Measurements from ENCODE around the gene TCFL5. TPM values are rescaled to one million over a fixed set of nuclear protein-coding genes. Genes with fewer than 3 reads are reported as not detected.

Gene TCFL5
- total RNA-seq, 1 experiment from 2014 or later: 20.4 TPM

DNA sequence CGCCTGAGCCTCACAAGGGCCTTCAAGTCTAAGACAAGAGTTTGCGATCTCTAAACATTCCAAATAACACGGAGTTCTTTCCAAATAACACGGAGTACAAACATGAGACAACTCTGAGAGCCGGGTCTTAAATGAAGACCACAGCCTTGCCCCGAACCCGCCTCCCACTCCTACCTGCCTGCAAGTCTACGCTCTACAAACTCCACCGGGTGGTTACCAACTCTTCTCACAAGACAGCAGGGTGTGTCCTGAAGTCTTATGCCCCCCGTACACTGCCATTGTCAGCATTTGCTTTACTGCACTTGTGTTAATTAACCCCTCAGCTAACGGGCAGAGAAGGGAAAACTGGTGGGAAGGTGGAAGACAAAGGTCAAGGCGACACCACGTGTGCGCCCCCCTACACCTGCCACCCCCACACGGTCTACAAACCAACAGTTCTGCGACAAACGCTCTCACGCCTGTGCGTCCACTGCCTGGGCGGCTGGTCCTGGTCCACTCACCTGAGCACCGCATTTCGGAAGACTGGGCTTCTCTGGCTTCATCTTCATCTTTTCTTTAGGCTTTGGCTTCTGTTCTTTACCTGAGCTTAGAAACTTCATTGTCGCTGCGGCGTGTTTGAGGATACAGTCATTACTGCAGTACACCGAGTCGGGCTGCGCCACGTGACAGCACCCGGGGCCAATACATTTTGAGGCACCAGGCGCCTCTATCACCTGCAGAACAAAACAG is 45.2 kb upstream of the TCFL5 start (continued):
- TF ChIP-seq FOXP1 (CRISPR knock-in tag; IDR thresholded peaks at IDR 0.05; ENCODE audit: borderline replicate concordance) (no peak), SMAD4 (CRISPR knock-in tag; IDR thresholded peaks at IDR 0.05) (no peak), SMAD3 (CRISPR knock-in tag; IDR thresholded peaks at IDR 0.05; ENCODE audit: borderline replicate concordance) (no peak), CREB1 (CRISPR knock-in tag; IDR thresholded peaks at IDR 0.05) (no peak)

DNA sequence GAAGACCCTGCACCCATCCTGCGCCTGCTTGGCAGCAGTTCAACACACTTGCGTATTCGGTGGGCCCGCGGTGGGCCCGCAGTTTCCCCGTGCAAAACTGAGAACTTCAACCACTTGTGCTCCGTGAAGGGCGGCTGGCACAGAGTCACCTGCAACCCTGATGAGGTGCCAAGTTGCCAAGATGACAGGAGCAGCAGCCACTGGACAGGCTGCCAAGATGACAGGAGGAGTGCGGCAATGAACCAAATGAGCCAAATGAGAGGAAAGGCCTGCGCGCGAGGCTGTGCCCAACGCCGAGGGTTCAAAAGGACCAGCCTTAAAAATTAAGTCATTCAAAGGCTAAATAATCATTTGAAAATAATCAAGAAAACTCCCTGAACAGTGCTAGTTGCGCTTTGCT is 44.6 kb upstream of the TCFL5 start:
- Mint-ChIP-seq H3K4me3 (no peak overlapping the region), H3K4me1 (peaks cover 14% of the 10 kb centered on the region), H3K9me3 (no peaks in the 10 kb centered on the region), H3K27ac (no peak overlapping the region), H3K27me3 (ENCODE audit: low read depth) (no peaks in the 10 kb centered on the region), H3K36me3 (peaks cover 96% of the 10 kb centered on the region)
- ATAC-seq (no peak), DNase-seq (ENCODE audit: low spot score) (no peak)
- ChIA-PET CTCF (interaction anchor here (0.7 kb wide), 1 partner anchor 1279 kb away, joined by 3 read pairs; no protein-coding TSS in a partner anchor), POLR2A (no interaction called here)
- no peak for TF ChIP-seq NFE2L1 (CRISPR knock-in tag; IDR thresholded peaks at IDR 0.05)
- TF ChIP-seq, protein P1, sequence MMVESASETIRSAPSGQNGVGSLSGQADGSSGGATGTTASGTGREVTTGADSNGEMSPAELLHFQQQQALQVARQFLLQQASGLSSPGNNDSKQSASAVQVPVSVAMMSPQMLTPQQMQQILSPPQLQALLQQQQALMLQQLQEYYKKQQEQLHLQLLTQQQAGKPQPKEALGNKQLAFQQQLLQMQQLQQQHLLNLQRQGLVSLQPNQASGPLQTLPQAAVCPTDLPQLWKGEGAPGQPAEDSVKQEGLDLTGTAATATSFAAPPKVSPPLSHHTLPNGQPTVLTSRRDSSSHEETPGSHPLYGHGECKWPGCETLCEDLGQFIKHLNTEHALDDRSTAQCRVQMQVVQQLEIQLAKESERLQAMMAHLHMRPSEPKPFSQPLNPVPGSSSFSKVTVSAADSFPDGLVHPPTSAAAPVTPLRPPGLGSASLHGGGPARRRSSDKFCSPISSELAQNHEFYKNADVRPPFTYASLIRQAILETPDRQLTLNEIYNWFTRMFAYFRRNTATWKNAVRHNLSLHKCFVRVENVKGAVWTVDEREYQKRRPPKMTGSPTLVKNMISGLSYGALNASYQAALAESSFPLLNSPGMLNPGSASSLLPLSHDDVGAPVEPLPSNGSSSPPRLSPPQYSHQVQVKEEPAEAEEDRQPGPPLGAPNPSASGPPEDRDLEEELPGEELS (CRISPR knock-in tag; IDR thresholded peaks at IDR 0.05): no peak
- no peak for TF ChIP-seq PRRX2 (CRISPR knock-in tag; IDR thresholded peaks at IDR 0.05)
- TF ChIP-seq FOXK1 (CRISPR knock-in tag; IDR thresholded peaks at IDR 0.05): no peak
- TF ChIP-seq, protein P2, sequence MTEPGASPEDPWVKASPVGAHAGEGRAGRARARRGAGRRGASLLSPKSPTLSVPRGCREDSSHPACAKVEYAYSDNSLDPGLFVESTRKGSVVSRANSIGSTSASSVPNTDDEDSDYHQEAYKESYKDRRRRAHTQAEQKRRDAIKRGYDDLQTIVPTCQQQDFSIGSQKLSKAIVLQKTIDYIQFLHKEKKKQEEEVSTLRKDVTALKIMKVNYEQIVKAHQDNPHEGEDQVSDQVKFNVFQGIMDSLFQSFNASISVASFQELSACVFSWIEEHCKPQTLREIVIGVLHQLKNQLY (CRISPR knock-in tag; IDR thresholded peaks at IDR 0.05): no peak
- TF ChIP-seq, protein P3, sequence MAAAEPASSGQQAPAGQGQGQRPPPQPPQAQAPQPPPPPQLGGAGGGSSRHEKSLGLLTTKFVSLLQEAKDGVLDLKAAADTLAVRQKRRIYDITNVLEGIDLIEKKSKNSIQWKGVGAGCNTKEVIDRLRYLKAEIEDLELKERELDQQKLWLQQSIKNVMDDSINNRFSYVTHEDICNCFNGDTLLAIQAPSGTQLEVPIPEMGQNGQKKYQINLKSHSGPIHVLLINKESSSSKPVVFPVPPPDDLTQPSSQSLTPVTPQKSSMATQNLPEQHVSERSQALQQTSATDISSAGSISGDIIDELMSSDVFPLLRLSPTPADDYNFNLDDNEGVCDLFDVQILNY (CRISPR knock-in tag; IDR thresholded peaks at IDR 0.05): no peak
- TF ChIP-seq SP1 (CRISPR knock-in tag; conservative IDR thresholded peaks at IDR 0.05): no peak
- TF ChIP-seq SMAD4 (CRISPR knock-in tag; IDR thresholded peaks at IDR 0.05): no peak
- TF ChIP-seq, protein P4, sequence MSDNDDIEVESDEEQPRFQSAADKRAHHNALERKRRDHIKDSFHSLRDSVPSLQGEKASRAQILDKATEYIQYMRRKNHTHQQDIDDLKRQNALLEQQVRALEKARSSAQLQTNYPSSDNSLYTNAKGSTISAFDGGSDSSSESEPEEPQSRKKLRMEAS (CRISPR knock-in tag; IDR thresholded peaks at IDR 0.05): no peak

DNA sequence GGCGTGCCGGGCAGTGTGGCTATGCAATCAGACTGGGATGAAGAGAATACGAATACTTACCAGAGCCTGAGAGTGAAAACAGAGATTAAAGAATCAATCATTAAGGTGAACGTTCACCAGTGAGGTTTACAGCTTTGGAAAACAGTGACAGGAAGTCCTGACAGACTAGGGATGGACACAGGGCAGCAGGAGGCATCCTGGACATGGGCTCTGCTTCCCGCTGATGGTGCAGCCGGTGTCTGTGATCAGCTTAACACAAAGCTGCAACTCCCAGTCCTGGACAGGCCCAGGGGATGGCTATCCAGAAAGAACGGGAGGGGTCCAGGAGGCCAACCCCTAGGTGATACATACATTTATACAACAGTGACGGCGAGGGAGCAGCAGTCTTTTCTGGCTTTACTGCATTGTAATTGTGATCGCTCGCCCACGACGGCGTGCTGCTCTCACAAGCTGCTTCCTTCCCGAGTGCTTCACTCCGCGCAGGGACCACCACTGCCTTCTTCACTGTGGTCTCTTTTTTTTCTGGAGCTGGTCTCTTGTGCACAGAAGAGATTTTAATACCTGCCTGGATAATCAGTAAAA is 44.0 kb upstream of the TCFL5 start:
- H3K4me1 Mint-ChIP-seq: peaks cover 20% of the 10 kb centered on the region
- ATAC-seq: no peak
- H3K4me3 Mint-ChIP-seq: no peak overlapping the region
- no peaks in the 10 kb centered on the region for H3K9me3 Mint-ChIP-seq
- ChIA-PET CTCF (interaction anchor here (0.7 kb wide), 1 partner anchor 1279 kb away, joined by 3 read pairs; no protein-coding TSS in a partner anchor), POLR2A (no interaction called here)
- no peak for DNase-seq (ENCODE audit: low spot score)
- H3K36me3 Mint-ChIP-seq: peaks cover 91% of the 10 kb centered on the region
- no peaks in the 10 kb centered on the region for H3K27me3 Mint-ChIP-seq (ENCODE audit: low read depth)
- H3K27ac Mint-ChIP-seq: no peak overlapping the region
- TF ChIP-seq, protein P5, sequence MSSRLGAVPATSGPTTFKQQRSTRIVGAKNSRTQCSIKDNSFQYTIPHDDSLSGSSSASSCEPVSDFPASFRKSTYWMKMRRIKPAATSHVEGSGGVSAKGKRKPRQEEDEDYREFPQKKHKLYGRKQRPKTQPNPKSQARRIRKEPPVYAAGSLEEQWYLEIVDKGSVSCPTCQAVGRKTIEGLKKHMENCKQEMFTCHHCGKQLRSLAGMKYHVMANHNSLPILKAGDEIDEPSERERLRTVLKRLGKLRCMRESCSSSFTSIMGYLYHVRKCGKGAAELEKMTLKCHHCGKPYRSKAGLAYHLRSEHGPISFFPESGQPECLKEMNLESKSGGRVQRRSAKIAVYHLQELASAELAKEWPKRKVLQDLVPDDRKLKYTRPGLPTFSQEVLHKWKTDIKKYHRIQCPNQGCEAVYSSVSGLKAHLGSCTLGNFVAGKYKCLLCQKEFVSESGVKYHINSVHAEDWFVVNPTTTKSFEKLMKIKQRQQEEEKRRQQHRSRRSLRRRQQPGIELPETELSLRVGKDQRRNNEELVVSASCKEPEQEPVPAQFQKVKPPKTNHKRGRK (CRISPR knock-in tag; IDR thresholded peaks at IDR 0.05; ENCODE audit: borderline replicate concordance): no peak
- TF ChIP-seq, protein P6, sequence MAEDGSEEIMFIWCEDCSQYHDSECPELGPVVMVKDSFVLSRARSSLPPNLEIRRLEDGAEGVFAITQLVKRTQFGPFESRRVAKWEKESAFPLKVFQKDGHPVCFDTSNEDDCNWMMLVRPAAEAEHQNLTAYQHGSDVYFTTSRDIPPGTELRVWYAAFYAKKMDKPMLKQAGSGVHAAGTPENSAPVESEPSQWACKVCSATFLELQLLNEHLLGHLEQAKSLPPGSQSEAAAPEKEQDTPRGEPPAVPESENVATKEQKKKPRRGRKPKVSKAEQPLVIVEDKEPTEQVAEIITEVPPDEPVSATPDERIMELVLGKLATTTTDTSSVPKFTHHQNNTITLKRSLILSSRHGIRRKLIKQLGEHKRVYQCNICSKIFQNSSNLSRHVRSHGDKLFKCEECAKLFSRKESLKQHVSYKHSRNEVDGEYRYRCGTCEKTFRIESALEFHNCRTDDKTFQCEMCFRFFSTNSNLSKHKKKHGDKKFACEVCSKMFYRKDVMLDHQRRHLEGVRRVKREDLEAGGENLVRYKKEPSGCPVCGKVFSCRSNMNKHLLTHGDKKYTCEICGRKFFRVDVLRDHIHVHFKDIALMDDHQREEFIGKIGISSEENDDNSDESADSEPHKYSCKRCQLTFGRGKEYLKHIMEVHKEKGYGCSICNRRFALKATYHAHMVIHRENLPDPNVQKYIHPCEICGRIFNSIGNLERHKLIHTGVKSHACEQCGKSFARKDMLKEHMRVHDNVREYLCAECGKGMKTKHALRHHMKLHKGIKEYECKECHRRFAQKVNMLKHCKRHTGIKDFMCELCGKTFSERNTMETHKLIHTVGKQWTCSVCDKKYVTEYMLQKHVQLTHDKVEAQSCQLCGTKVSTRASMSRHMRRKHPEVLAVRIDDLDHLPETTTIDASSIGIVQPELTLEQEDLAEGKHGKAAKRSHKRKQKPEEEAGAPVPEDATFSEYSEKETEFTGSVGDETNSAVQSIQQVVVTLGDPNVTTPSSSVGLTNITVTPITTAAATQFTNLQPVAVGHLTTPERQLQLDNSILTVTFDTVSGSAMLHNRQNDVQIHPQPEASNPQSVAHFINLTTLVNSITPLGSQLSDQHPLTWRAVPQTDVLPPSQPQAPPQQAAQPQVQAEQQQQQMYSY (CRISPR knock-in tag; IDR thresholded peaks at IDR 0.05): no peak
- no peak for TF ChIP-seq ZNF317 (CRISPR knock-in tag; IDR thresholded peaks at IDR 0.05; ENCODE audit: borderline replicate concordance, low read depth)
- TF ChIP-seq, protein P7, sequence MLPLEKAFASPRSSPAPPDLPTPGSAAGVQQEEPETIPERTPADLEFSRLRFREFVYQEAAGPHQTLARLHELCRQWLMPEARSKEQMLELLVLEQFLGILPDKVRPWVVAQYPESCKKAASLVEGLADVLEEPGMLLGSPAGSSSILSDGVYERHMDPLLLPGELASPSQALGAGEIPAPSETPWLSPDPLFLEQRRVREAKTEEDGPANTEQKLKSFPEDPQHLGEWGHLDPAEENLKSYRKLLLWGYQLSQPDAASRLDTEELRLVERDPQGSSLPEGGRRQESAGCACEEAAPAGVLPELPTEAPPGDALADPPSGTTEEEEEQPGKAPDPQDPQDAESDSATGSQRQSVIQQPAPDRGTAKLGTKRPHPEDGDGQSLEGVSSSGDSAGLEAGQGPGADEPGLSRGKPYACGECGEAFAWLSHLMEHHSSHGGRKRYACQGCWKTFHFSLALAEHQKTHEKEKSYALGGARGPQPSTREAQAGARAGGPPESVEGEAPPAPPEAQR (CRISPR knock-in tag; IDR thresholded peaks at IDR 0.05): no peak
- TF ChIP-seq ZNF121 (CRISPR knock-in tag; IDR thresholded peaks at IDR 0.05): no peak

Data from WTC11 (cell line).